Measurements from ENCODE around the gene EXD3.

DNA sequence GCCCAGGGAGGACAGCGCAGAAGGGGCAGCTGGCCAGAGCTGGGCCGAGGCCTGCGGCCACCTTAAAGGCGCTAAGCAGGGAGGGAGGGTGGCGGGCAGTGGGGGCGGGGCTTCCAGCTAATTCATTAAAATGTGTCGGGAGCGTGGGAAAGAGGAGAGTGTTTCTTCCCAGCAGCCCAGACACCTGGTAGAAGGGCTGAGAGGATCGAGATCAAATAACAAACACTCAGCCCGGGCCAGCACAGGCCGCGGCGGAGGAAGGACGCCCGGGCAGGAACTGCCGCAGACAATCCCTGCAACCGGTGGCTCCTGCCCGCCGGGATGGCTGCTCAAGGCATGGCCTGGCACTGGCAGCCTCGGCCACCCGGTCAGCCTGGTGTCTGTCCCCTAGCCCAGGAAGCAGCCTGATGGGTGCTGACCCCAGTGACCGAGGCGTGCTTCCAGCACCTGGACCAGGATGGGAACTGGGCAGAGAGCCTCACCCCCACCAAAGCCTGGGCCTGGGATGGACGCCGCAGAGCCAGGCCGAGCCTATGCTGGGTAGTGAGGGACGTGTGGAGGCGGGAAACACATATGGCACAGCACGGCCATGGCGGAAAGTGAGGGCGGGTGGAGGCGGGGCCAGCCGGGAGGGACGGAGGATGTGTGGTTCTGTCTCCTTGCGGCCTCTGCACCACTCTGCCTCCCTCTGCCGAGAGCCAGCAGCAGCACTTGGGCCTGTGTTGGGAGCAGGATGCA lies 117.7 kb downstream of the EXD3 start:
- no peak for TF ChIP-seq ZNF101 (CRISPR knock-in tag; IDR thresholded peaks at IDR 0.05; ENCODE audit: borderline replicate concordance, low read depth)
- TF ChIP-seq, protein P1, sequence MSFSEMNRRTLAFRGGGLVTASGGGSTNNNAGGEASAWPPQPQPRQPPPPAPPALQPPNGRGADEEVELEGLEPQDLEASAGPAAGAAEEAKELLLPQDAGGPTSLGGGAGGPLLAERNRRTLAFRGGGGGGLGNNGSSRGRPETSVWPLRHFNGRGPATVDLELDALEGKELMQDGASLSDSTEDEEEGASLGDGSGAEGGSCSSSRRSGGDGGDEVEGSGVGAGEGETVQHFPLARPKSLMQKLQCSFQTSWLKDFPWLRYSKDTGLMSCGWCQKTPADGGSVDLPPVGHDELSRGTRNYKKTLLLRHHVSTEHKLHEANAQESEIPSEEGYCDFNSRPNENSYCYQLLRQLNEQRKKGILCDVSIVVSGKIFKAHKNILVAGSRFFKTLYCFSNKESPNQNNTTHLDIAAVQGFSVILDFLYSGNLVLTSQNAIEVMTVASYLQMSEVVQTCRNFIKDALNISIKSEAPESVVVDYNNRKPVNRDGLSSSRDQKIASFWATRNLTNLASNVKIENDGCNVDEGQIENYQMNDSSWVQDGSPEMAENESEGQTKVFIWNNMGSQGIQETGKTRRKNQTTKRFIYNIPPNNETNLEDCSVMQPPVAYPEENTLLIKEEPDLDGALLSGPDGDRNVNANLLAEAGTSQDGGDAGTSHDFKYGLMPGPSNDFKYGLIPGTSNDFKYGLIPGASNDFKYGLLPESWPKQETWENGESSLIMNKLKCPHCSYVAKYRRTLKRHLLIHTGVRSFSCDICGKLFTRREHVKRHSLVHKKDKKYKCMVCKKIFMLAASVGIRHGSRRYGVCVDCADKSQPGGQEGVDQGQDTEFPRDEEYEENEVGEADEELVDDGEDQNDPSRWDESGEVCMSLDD (CRISPR knock-in tag; IDR thresholded peaks at IDR 0.05; ENCODE audit: borderline replicate concordance): no peak
